Measurements from ENCODE around the gene MAS1.

MAS1 gene

DNA sequence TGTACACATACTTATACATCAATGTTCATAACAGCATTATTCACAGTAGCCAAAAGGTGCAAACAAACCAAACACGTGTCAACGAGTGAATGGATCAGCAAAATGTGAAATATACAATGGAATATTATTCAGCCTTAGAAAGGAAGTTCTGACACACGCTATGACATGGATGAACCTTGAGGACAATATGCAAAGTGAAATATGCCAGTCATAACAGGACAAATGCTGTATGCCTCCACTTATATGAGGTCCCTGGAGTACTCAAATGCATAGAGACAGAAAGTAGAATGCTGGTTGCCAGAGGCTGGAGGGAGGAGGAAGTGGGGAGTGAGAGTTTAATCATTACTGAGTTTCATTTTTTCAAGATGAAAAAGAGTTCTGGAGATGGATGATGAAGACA is 40.3 kb downstream of the MAS1 start:
- 94 to 96% methylated on average over 3 of the region's 3 CpGs for WGBS, 2 experiments

GRCh38 chr6:159931846-159932245 is 41.1 kb downstream of the MAS1 start:
- Histone ChIP-seq H3K27ac (ENCODE audit: insufficient read depth, low read depth, low read length, poor library complexity, severe bottlenecking) (no peak overlapping the region), H3K4me3 (ENCODE audit: insufficient read depth, low read depth, low read length) (no peak overlapping the region), H3K27me3 (ENCODE audit: control insufficient read depth, insufficient read depth, low read length, poor library complexity, severe bottlenecking) (no peaks in the 10 kb centered on the region), H3K4me1 (ENCODE audit: control insufficient read depth, insufficient read depth, low read length) (no peaks in the 10 kb centered on the region), H3K36me3 (ENCODE audit: control insufficient read depth, insufficient read depth, low read length) (no peaks in the 10 kb centered on the region), H3K9me3 (ENCODE audit: control insufficient read depth, low read length) (no peaks in the 10 kb centered on the region)
- WGBS, 2 experiments: 81 to 85% methylated on average over 4 of the region's 4 CpGs

More for the DNA sequence above, 40.3 kb downstream of the MAS1 start:
- Histone ChIP-seq H3K36me3 (ENCODE audit: control insufficient read depth, insufficient read depth, low read length) (no peaks in the 10 kb centered on the region), H3K4me3 (ENCODE audit: insufficient read depth, low read depth, low read length) (no peak overlapping the region), H3K9me3 (ENCODE audit: control insufficient read depth, low read length) (no peaks in the 10 kb centered on the region), H3K27ac (ENCODE audit: insufficient read depth, low read depth, low read length, poor library complexity, severe bottlenecking) (no peak overlapping the region), H3K27me3 (ENCODE audit: control insufficient read depth, insufficient read depth, low read length, poor library complexity, severe bottlenecking) (no peaks in the 10 kb centered on the region), H3K4me1 (ENCODE audit: control insufficient read depth, insufficient read depth, low read length) (no peaks in the 10 kb centered on the region)

DNA sequence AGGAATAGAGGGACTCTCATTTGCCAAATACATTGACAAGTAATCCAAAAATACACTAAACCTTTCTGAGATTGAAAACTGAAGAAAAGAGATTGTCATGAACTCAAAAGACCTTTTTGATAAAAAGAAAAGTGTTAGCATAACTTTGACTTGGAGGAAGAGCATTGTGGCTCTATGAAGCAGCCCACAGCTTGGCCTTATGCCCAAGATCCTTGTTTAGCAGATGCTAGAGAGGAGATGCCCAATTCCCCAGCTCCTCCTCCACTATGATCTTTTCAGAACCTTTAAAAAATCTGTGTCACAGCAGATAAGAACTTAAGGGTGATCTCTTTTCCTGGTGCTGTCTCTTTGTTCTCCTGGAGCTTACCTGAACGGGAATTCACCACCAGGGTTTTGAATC is 42.3 kb downstream of the MAS1 start:
- Histone ChIP-seq H3K4me3 (ENCODE audit: insufficient read depth, low read depth, low read length) (no peak overlapping the region), H3K27ac (ENCODE audit: insufficient read depth, low read depth, low read length, poor library complexity, severe bottlenecking) (no peak overlapping the region), H3K9me3 (ENCODE audit: control insufficient read depth, low read length) (no peaks in the 10 kb centered on the region), H3K27me3 (ENCODE audit: control insufficient read depth, insufficient read depth, low read length, poor library complexity, severe bottlenecking) (no peaks in the 10 kb centered on the region), H3K4me1 (ENCODE audit: control insufficient read depth, insufficient read depth, low read length) (no peaks in the 10 kb centered on the region), H3K36me3 (ENCODE audit: control insufficient read depth, insufficient read depth, low read length) (no peaks in the 10 kb centered on the region)
- WGBS, 2 experiments: 93 to 97% methylated on average over 1 of the region's 1 CpG

- WGBS, 2 experiments: 91 to 93% methylated on average over 4 of the region's 4 CpGs
- H3K4me1 ChIP-seq (ENCODE audit: control insufficient read depth, insufficient read depth, low read length): no peaks in the 10 kb centered on the region
- H3K9me3 ChIP-seq (ENCODE audit: control insufficient read depth, low read length): no peaks in the 10 kb centered on the region
- H3K36me3 ChIP-seq (ENCODE audit: control insufficient read depth, insufficient read depth, low read length): no peaks in the 10 kb centered on the region
- no peak overlapping the region for H3K4me3 ChIP-seq (ENCODE audit: insufficient read depth, low read depth, low read length)
- no peaks in the 10 kb centered on the region for H3K27me3 ChIP-seq (ENCODE audit: control insufficient read depth, insufficient read depth, low read length, poor library complexity, severe bottlenecking)
- no peak overlapping the region for H3K27ac ChIP-seq (ENCODE audit: insufficient read depth, low read depth, low read length, poor library complexity, severe bottlenecking)
These were observed 43.4 kb downstream of the MAS1 start for GRCh38 chr6:159934181-159934580.

DNA sequence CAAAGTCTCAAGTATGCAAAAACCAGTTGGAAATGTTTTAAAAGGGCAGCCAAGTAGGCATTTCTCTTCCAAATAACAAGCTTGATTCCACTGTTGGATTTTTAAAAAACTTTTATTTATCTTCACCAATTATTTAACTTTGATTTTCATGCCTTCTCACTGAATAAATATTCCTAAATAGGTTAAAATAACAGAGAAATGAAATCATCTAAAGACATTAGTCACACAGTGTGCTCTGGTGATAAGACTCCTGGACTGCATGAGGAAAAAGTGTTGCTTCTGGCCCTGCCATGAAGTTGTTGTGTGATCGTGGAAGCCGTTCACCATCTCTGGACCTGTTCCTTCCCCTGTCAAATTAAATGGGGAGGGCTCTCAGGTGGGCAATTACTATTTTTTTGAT is 44.3 kb downstream of the MAS1 start:
- H3K36me3 ChIP-seq (ENCODE audit: control insufficient read depth, insufficient read depth, low read length): no peaks in the 10 kb centered on the region
- H3K27ac ChIP-seq (ENCODE audit: insufficient read depth, low read depth, low read length, poor library complexity, severe bottlenecking): no peak overlapping the region
- no peak overlapping the region for H3K4me3 ChIP-seq (ENCODE audit: insufficient read depth, low read depth, low read length)
- WGBS, 2 experiments: 93 to 100% methylated on average over 2 of the region's 2 CpGs
- no peaks in the 10 kb centered on the region for H3K4me1 ChIP-seq (ENCODE audit: control insufficient read depth, insufficient read depth, low read length)
- H3K9me3 ChIP-seq (ENCODE audit: control insufficient read depth, low read length): no peaks in the 10 kb centered on the region
- no peaks in the 10 kb centered on the region for H3K27me3 ChIP-seq (ENCODE audit: control insufficient read depth, insufficient read depth, low read length, poor library complexity, severe bottlenecking)

- Histone ChIP-seq H3K27ac (ENCODE audit: insufficient read depth, low read depth, low read length, poor library complexity, severe bottlenecking) (no peak overlapping the region), H3K36me3 (ENCODE audit: control insufficient read depth, insufficient read depth, low read length) (no peaks in the 10 kb centered on the region), H3K27me3 (ENCODE audit: control insufficient read depth, insufficient read depth, low read length, poor library complexity, severe bottlenecking) (no peaks in the 10 kb centered on the region), H3K4me1 (ENCODE audit: control insufficient read depth, insufficient read depth, low read length) (no peaks in the 10 kb centered on the region), H3K4me3 (ENCODE audit: insufficient read depth, low read depth, low read length) (no peak overlapping the region), H3K9me3 (ENCODE audit: control insufficient read depth, low read length) (no peaks in the 10 kb centered on the region)
- 89 to 94% methylated on average over 2 of the region's 2 CpGs for WGBS, 2 experiments
These were observed 44.8 kb downstream of the MAS1 start for GRCh38 chr6:159935633-159936032.

DNA sequence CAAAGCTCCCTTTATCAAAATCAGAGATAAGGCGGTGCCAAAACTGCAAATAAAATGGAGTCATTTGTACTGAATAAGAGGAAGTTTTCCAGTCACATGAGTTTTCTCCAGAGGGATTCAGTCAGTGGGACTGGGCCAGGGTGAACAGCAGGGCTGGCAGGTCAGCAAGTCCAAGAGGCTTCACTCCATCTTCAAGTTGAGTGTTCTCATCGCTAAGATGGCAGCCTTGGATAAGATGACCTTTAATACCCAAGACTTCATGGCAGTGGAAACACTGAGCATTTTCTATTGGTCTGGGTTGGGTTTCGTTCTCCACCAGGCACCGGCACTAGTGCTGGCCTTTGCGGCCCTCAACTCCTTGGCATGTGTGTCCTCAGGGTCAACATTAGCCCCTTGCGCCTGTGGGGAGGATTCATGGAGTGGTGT is 48.8 kb downstream of the MAS1 start:
- WGBS, 2 experiments: 95 to 98% methylated on average over 6 of the region's 6 CpGs
- Histone ChIP-seq H3K4me3 (ENCODE audit: insufficient read depth, low read depth, low read length) (no peak overlapping the region), H3K27me3 (ENCODE audit: control insufficient read depth, insufficient read depth, low read length, poor library complexity, severe bottlenecking) (no peaks in the 10 kb centered on the region), H3K4me1 (ENCODE audit: control insufficient read depth, insufficient read depth, low read length) (no peaks in the 10 kb centered on the region), H3K27ac (ENCODE audit: insufficient read depth, low read depth, low read length, poor library complexity, severe bottlenecking) (no peak overlapping the region), H3K36me3 (ENCODE audit: control insufficient read depth, insufficient read depth, low read length) (no peaks in the 10 kb centered on the region), H3K9me3 (ENCODE audit: control insufficient read depth, low read length) (peaks cover 2% of the 10 kb centered on the region)

Measured in ectodermal cell (in vitro differentiated cells).